Measurements from ENCODE around the gene TAS2R16. TPM values are rescaled to one million over a fixed set of nuclear protein-coding genes. Genes with fewer than 3 reads are reported as not detected.

Gene TAS2R16
- not detected in 5 replicates for total RNA-seq (2022; extraction: Qiagen RNA extraction; ENCODE audit: low read depth)

GRCh38 chr7:122995600-122995999 lies at the start of gene TAS2R16:
TSS of gene TAS2R16 (minus strand) at chr7:122995700. CDS start at chr7:122995634, 66 bp downstream.

Other genes with a start within 250 kb of the TAS2R16 start
- 0.04 to 0.19 TPM (median 0.07 TPM) in 5 replicates for gene CADPS2, start 109.2 kb downstream of the TAS2R16 start, total RNA-seq (2022; extraction: Qiagen RNA extraction; ENCODE audit: low read depth)
- gene SLC13A1, start 204.3 kb upstream of the TAS2R16 start, total RNA-seq (2022; extraction: Qiagen RNA extraction; ENCODE audit: low read depth): not detected in 5 replicates